Activated CD4-positive, alpha-beta T cell treated with anti-CD3 and anti-CD28 coated beads for 4 hours (primary cell): ENCODE data around the gene ACTL8.

Source experiments
- DNase-seq, 2 donors: peaks; one replicate each; pipeline ENCODE4 v3.0.0-alpha.2; 2020

Gene ACTL8

GRCh38 chr1:17851056-17851455 is 95.9 kb downstream of the ACTL8 start:
- DNase-seq = no peak

- no peak for DNase-seq
Measured at GRCh38 chr1:17852383-17852782, 97.2 kb downstream of the ACTL8 start.

GRCh38 chr1:17853241-17853935 is 98.3 kb downstream of the ACTL8 start:
- no peak for DNase-seq

- no peak for DNase-seq
Measured at GRCh38 chr1:17856496-17857108, 101.5 kb downstream of the ACTL8 start.

- no peak for DNase-seq
Measured at GRCh38 chr1:17857109-17857499, 102.0 kb downstream of the ACTL8 start.

- no peak for DNase-seq
Measured at GRCh38 chr1:17857996-17858395, 102.9 kb downstream of the ACTL8 start.

- no peak for DNase-seq
Measured at GRCh38 chr1:17860812-17861211, 105.7 kb downstream of the ACTL8 start.

- no peak for DNase-seq
Measured at GRCh38 chr1:17861685-17862084, 106.6 kb downstream of the ACTL8 start.

- no peak for DNase-seq
Measured at GRCh38 chr1:17862121-17862520, 107.0 kb downstream of the ACTL8 start.

- DNase-seq = no peak
Measured at GRCh38 chr1:17865912-17866739, 111.0 kb downstream of the ACTL8 start.

- no peak for DNase-seq
Measured at GRCh38 chr1:17866740-17867029, 111.6 kb downstream of the ACTL8 start.

- DNase-seq = no peak
Measured at GRCh38 chr1:17867470-17867869, 112.3 kb downstream of the ACTL8 start.

GRCh38 chr1:17869815-17870214 is 114.7 kb downstream of the ACTL8 start:
- no peak for DNase-seq

- no peak for DNase-seq
Measured at GRCh38 chr1:17870679-17871078, 115.5 kb downstream of the ACTL8 start.

- DNase-seq = no peak
Measured at GRCh38 chr1:17873007-17873675, 118.0 kb downstream of the ACTL8 start.

- DNase-seq = no peak
Measured at GRCh38 chr1:17874231-17874630, 119.1 kb downstream of the ACTL8 start.

- DNase-seq = no peak
Measured at GRCh38 chr1:17874710-17875109, 119.6 kb downstream of the ACTL8 start.

GRCh38 chr1:17875171-17875881 is 120.2 kb downstream of the ACTL8 start:
- DNase-seq = no peak

- DNase-seq = no peak
Measured at GRCh38 chr1:17875882-17876280, 120.7 kb downstream of the ACTL8 start.
